ENCODE results near the gene RIMS3.

Gene RIMS3

GRCh38 chr1:40697436-40697835 is 32.0 kb upstream of the RIMS3 start:
- no CpG with 5 or more reads among the region's 5 CpGs for WGBS, 2 donors (ENCODE audit: extremely low coverage in 2 of 2, insufficient read length in 2 of 2, insufficient replicate concordance in 1 of 2)
- H3K9me3 ChIP-seq (replicated peaks in 1 of 2; ENCODE audit: control insufficient read depth in 2 of 2, insufficient read depth in 1 of 2, low read depth in 1 of 2, low read length in 2 of 2) = no peaks in the 10 kb centered on the region

DNA sequence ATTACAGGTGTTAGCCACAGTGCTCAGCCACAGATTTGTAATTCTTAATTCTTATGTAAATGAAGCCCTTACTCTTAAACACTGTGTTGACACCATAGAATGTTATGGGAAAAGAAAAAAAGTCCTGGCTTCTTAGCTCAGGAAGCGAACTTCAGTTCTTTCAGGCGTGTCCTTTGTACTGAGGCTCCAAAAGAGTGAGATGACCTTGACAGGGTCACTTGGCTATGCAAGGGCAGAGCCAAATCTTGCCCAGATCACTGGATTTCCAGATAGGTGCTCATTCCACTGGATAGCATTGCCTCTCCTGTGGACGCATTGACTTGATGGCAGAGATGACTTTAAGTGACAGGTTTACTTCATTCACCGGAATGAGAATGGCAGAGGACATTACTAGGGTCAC is 30.8 kb upstream of the RIMS3 start:
- H3K4me2 ChIP-seq (ENCODE audit: insufficient read depth, low read length, poor library complexity, severe bottlenecking) = no peak overlapping the region
- H2BK12ac ChIP-seq (ENCODE audit: low read length) = no peak overlapping the region
- H2BK5ac ChIP-seq (ENCODE audit: low read length) = no peak overlapping the region
- no peak overlapping the region for H3K27ac ChIP-seq (replicated peaks; ENCODE audit: low read length)
- H2BK120ac ChIP-seq (ENCODE audit: low read depth, low read length) = no peak overlapping the region
- H4K8ac ChIP-seq (ENCODE audit: low read depth, low read length) = no peak overlapping the region
- H3K27me3 ChIP-seq (ENCODE audit: control insufficient read depth in 3 of 3, insufficient read depth in 3 of 3, low read depth in 1 of 3, low read length in 3 of 3) = no peaks in the 10 kb centered on the region
- no peak overlapping the region for H3K18ac ChIP-seq (ENCODE audit: low read length)
- peaks cover 0 to 5% of the 10 kb centered on the region in 2 donors for H3K36me3 ChIP-seq (replicated peaks in 1 of 2; ENCODE audit: control insufficient read depth in 2 of 2, insufficient read depth in 2 of 2, low read length in 2 of 2)
- no peaks in the 10 kb centered on the region for H3K79me1 ChIP-seq (ENCODE audit: low read depth, low read length)
- no peaks in the 10 kb centered on the region for H3K9me3 ChIP-seq (replicated peaks in 1 of 2; ENCODE audit: control insufficient read depth in 2 of 2, insufficient read depth in 1 of 2, low read depth in 1 of 2, low read length in 2 of 2)
- no CpG with 5 or more reads among the region's 4 CpGs for WGBS, 2 donors (ENCODE audit: extremely low coverage in 2 of 2, insufficient read length in 2 of 2, insufficient replicate concordance in 1 of 2)
- no peak overlapping the region for H2BK15ac ChIP-seq (ENCODE audit: low read length)
- no peak overlapping the region for H3K9ac ChIP-seq (ENCODE audit: low read depth, low read length, poor library complexity)
- peaks cover 0 to 8% of the 10 kb centered on the region in 2 donors for H3K4me1 ChIP-seq (ENCODE audit: control insufficient read depth in 2 of 2, insufficient read depth in 1 of 2, low read depth in 1 of 2, low read length in 2 of 2)
- no peak overlapping the region for H2AK5ac ChIP-seq (ENCODE audit: low read depth, low read length)
- H3K4me3 ChIP-seq (ENCODE audit: low read length in 2 of 2) = no peak overlapping the region
- H3K14ac ChIP-seq (ENCODE audit: low read length) = no peak overlapping the region
- no peak for DNase-seq (ENCODE audit: low spot score)
- H4K91ac ChIP-seq (ENCODE audit: low read depth, low read length, poor library complexity) = no peak overlapping the region
- H3K4ac ChIP-seq (ENCODE audit: low read length) = no peak overlapping the region
- H3K23ac ChIP-seq (ENCODE audit: low read depth, low read length, poor library complexity) = no peak overlapping the region
- H2AFZ ChIP-seq (ENCODE audit: low read length) = no peak overlapping the region

More at GRCh38 chr1:40697436-40697835, 32.0 kb upstream of the RIMS3 start:
- DNase-seq (ENCODE audit: low spot score) = no peak
- Histone ChIP-seq H3K27ac (replicated peaks; ENCODE audit: low read length) (no peak overlapping the region), H3K27me3 (ENCODE audit: control insufficient read depth in 3 of 3, insufficient read depth in 3 of 3, low read depth in 1 of 3, low read length in 3 of 3) (no peaks in the 10 kb centered on the region), H3K4me2 (ENCODE audit: insufficient read depth, low read length, poor library complexity, severe bottlenecking) (no peak overlapping the region), H3K9ac (ENCODE audit: low read depth, low read length, poor library complexity) (no peak overlapping the region), H3K4me3 (ENCODE audit: low read length in 2 of 2) (no peak overlapping the region), H4K91ac (ENCODE audit: low read depth, low read length, poor library complexity) (no peak overlapping the region), H2AK5ac (ENCODE audit: low read depth, low read length) (no peak overlapping the region), H2BK12ac (ENCODE audit: low read length) (no peak overlapping the region), H2BK15ac (ENCODE audit: low read length) (no peak overlapping the region), H2AFZ (ENCODE audit: low read length) (no peak overlapping the region), H3K4ac (ENCODE audit: low read length) (no peak overlapping the region), H3K23ac (ENCODE audit: low read depth, low read length, poor library complexity) (no peak overlapping the region), H3K18ac (ENCODE audit: low read length) (no peak overlapping the region), H2BK5ac (ENCODE audit: low read length) (no peak overlapping the region), H3K14ac (ENCODE audit: low read length) (no peak overlapping the region), H2BK120ac (ENCODE audit: low read depth, low read length) (no peak overlapping the region), H3K36me3 (replicated peaks in 1 of 2; ENCODE audit: control insufficient read depth in 2 of 2, insufficient read depth in 2 of 2, low read length in 2 of 2) (peaks cover 0 to 5% of the 10 kb centered on the region in 2 donors), H3K79me1 (ENCODE audit: low read depth, low read length) (no peaks in the 10 kb centered on the region), H4K8ac (ENCODE audit: low read depth, low read length) (no peak overlapping the region), H3K4me1 (ENCODE audit: control insufficient read depth in 2 of 2, insufficient read depth in 1 of 2, low read depth in 1 of 2, low read length in 2 of 2) (peaks cover 0 to 6% of the 10 kb centered on the region in 2 donors)

GRCh38 chr1:40694353-40694874 is 28.9 kb upstream of the RIMS3 start:
- H2AK5ac ChIP-seq (ENCODE audit: low read depth, low read length) = no peak overlapping the region
- H3K4ac ChIP-seq (ENCODE audit: low read length) = no peak overlapping the region
- H3K9ac ChIP-seq (ENCODE audit: low read depth, low read length, poor library complexity) = no peak overlapping the region
- no peak overlapping the region for H3K4me2 ChIP-seq (ENCODE audit: insufficient read depth, low read length, poor library complexity, severe bottlenecking)
- H4K91ac ChIP-seq (ENCODE audit: low read depth, low read length, poor library complexity) = no peak overlapping the region
- no peak overlapping the region for H3K4me3 ChIP-seq (ENCODE audit: low read length in 2 of 2)
- no peak overlapping the region for H2AFZ ChIP-seq (ENCODE audit: low read length)
- no peak overlapping the region for H3K18ac ChIP-seq (ENCODE audit: low read length)
- H2BK15ac ChIP-seq (ENCODE audit: low read length) = no peak overlapping the region
- no peaks in the 10 kb centered on the region for H3K79me1 ChIP-seq (ENCODE audit: low read depth, low read length)
- no peak overlapping the region for H2BK5ac ChIP-seq (ENCODE audit: low read length)
- no peak overlapping the region for H3K27ac ChIP-seq (replicated peaks; ENCODE audit: low read length)
- WGBS, 2 donors (ENCODE audit: extremely low coverage in 2 of 2, insufficient read length in 2 of 2, insufficient replicate concordance in 1 of 2) = no CpG with 5 or more reads among the region's 2 CpGs
- H3K14ac ChIP-seq (ENCODE audit: low read length) = no peak overlapping the region
- DNase-seq (ENCODE audit: low spot score) = no peak
- H3K4me1 ChIP-seq (ENCODE audit: control insufficient read depth in 2 of 2, insufficient read depth in 1 of 2, low read depth in 1 of 2, low read length in 2 of 2) = peaks cover 0 to 8% of the 10 kb centered on the region in 2 donors
- H3K36me3 ChIP-seq (replicated peaks in 1 of 2; ENCODE audit: control insufficient read depth in 2 of 2, insufficient read depth in 2 of 2, low read length in 2 of 2) = peaks cover 0 to 16% of the 10 kb centered on the region in 2 donors
- H2BK120ac ChIP-seq (ENCODE audit: low read depth, low read length) = no peak overlapping the region
- H3K9me3 ChIP-seq (replicated peaks in 1 of 2; ENCODE audit: control insufficient read depth in 2 of 2, insufficient read depth in 1 of 2, low read depth in 1 of 2, low read length in 2 of 2) = no peaks in the 10 kb centered on the region
- no peak overlapping the region for H4K8ac ChIP-seq (ENCODE audit: low read depth, low read length)
- H3K27me3 ChIP-seq (ENCODE audit: control insufficient read depth in 3 of 3, insufficient read depth in 3 of 3, low read depth in 1 of 3, low read length in 3 of 3) = no peaks in the 10 kb centered on the region
- H3K23ac ChIP-seq (ENCODE audit: low read depth, low read length, poor library complexity) = no peak overlapping the region
- H2BK12ac ChIP-seq (ENCODE audit: low read length) = no peak overlapping the region

- no peak overlapping the region for H2BK12ac ChIP-seq (ENCODE audit: low read length)
- no peak overlapping the region for H4K8ac ChIP-seq (ENCODE audit: low read depth, low read length)
- H3K27ac ChIP-seq (replicated peaks; ENCODE audit: low read length) = no peak overlapping the region
- H3K9me3 ChIP-seq (replicated peaks in 1 of 2; ENCODE audit: control insufficient read depth in 2 of 2, insufficient read depth in 1 of 2, low read depth in 1 of 2, low read length in 2 of 2) = no peaks in the 10 kb centered on the region
- H3K27me3 ChIP-seq (ENCODE audit: control insufficient read depth in 3 of 3, insufficient read depth in 3 of 3, low read depth in 1 of 3, low read length in 3 of 3) = no peaks in the 10 kb centered on the region
- DNase-seq (ENCODE audit: low spot score) = no peak
- no peak overlapping the region for H2AK5ac ChIP-seq (ENCODE audit: low read depth, low read length)
- no peak overlapping the region for H2AFZ ChIP-seq (ENCODE audit: low read length)
- H3K14ac ChIP-seq (ENCODE audit: low read length) = no peak overlapping the region
- no peak overlapping the region for H3K4ac ChIP-seq (ENCODE audit: low read length)
- no peak overlapping the region for H2BK5ac ChIP-seq (ENCODE audit: low read length)
- H3K23ac ChIP-seq (ENCODE audit: low read depth, low read length, poor library complexity) = no peak overlapping the region
- no peak overlapping the region for H3K9ac ChIP-seq (ENCODE audit: low read depth, low read length, poor library complexity)
- H2BK120ac ChIP-seq (ENCODE audit: low read depth, low read length) = no peak overlapping the region
- H3K18ac ChIP-seq (ENCODE audit: low read length) = no peak overlapping the region
- H3K4me2 ChIP-seq (ENCODE audit: insufficient read depth, low read length, poor library complexity, severe bottlenecking) = no peak overlapping the region
- H3K36me3 ChIP-seq (replicated peaks in 1 of 2; ENCODE audit: control insufficient read depth in 2 of 2, insufficient read depth in 2 of 2, low read length in 2 of 2) = peaks cover 2 to 20% of the 10 kb centered on the region in 2 donors
- no peaks in the 10 kb centered on the region for H3K79me1 ChIP-seq (ENCODE audit: low read depth, low read length)
- WGBS, 2 donors (ENCODE audit: extremely low coverage in 2 of 2, insufficient read length in 2 of 2, insufficient replicate concordance in 1 of 2) = no CpG with 5 or more reads among the region's 1 CpG
- no peak overlapping the region for H2BK15ac ChIP-seq (ENCODE audit: low read length)
- H3K4me1 ChIP-seq (ENCODE audit: control insufficient read depth in 2 of 2, insufficient read depth in 1 of 2, low read depth in 1 of 2, low read length in 2 of 2) = peaks cover 0 to 8% of the 10 kb centered on the region in 2 donors
- H3K4me3 ChIP-seq (ENCODE audit: low read length in 2 of 2) = peak overlapping the region in 1 of 2 donors; percentile 84
- H4K91ac ChIP-seq (ENCODE audit: low read depth, low read length, poor library complexity) = no peak overlapping the region
Observed at GRCh38 chr1:40693425-40693824, 27.9 kb upstream of the RIMS3 start.

Measured in neuronal stem cell (in vitro differentiated cells).